Measurements from ENCODE around the gene MCF2L2.

DNA sequence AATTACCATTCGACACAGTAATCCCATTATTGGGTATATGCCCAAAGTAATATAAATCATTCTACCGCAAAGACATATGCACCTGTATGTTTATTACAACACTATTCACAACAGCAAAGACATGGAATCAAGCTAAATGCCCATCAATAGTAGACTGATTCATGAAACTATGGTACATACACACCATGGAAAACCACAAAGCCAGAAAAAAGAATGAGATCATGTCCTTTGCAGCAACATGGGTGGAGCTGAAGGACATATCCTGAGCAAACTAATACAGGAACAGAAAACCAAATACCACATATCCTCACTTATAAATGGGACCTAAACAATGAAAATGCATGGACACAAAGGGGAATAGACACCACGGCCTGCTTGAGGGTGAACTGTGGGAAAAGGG lies 11.1 kb upstream of the MCF2L2 start:
- TF ChIP-seq SUZ12 (IDR thresholded peaks at IDR 0.05; ENCODE audit: extremely low read depth, insufficient read depth, insufficient read length) = no peak
- TF ChIP-seq YY1 (IDR thresholded peaks at IDR 0.05; ENCODE audit: insufficient read depth, insufficient read length) = no peak

Measured in NT2/D1 (cell line).